Endothelial cell of umbilical vein (primary cell): Measurements from ENCODE around the gene ITPKB. TPM values are rescaled to one million over a fixed set of nuclear protein-coding genes. Genes with fewer than 3 reads are reported as not detected.

Experiments used
- BruUV-seq: library from RNA; stranded (reverse); fragments of 400-500 nt; replicated peaks from 2 replicates; lab custom pipeline; 2021; lab: Mats Ljungman, UMichigan
- CTCF ChIA-PET: fragments of 300-600, 350-600 bp; sonication (Branson Sonifier 250); formaldehyde crosslinking; loops from one replicate; lab custom pipeline; 2021; ENCODE audit warnings: antibody characterized with exemption, inconsistent platforms; lab: Charles Lee
- POLR2A ChIA-PET: fragments of 300-600, 350-600 bp; sonication (Branson Sonifier 250); formaldehyde crosslinking; loops from one replicate; lab custom pipeline; 2021; ENCODE audit warnings: antibody characterized with exemption, inconsistent platforms; lab: Charles Lee
- DNase-seq: peaks from one replicate; pipeline ENCODE4 v3.0.0-alpha.2; 2011; ENCODE audit warnings: low read depth, low spot score
- FAIRE-seq: peaks from 2 replicates; lab custom pipeline; 2011; peaks lifted over from hg19 to GRCh38; lab: Jason Lieb, UNC
- H2AFZ ChIP-seq: 2 replicates; pipeline ENCODE4 v1.6.0; 2012; ENCODE audit warnings: low read depth, low read length, control low read depth, inconsistent platforms
- H3K27ac ChIP-seq: 2 replicates; pipeline ENCODE4 v1.5.1; 2011; ENCODE audit warnings: low read depth, mild to moderate bottlenecking, control low read depth, low read length, moderate library complexity; ENCODE audit not compliant: insufficient read depth
- H3K27me3 ChIP-seq, 2 experiments: 2 replicates each; pipeline versions ENCODE4 v1.6.0 to v1.6.1; 2011; ENCODE audit warnings: low read length in 2 of 2, mixed read lengths in 1 of 2; ENCODE audit not compliant: control insufficient read depth in 2 of 2, insufficient read depth in 2 of 2
- H3K36me3 ChIP-seq, 2 experiments: 2 replicates in 1 of 2; 3 replicates in 1 of 2; pipeline ENCODE4 v1.5.1; 2011; ENCODE audit warnings: low read length in 2 of 2, mild to moderate bottlenecking in 1 of 2, moderate library complexity in 1 of 2; ENCODE audit not compliant: control insufficient read depth in 2 of 2, insufficient read depth in 2 of 2; ENCODE audit errors: extremely low read depth in 1 of 2
- H3K4me1 ChIP-seq: 3 replicates; pipeline ENCODE4 v1.5.1; 2011; ENCODE audit warnings: mild to moderate bottlenecking, low read length; ENCODE audit not compliant: control insufficient read depth, insufficient read depth; ENCODE audit errors: extremely low read depth
- H3K4me2 ChIP-seq: 2 replicates; pipeline ENCODE4 v1.6.1; 2011; ENCODE audit warnings: low read length, control low read depth, mixed read lengths; ENCODE audit not compliant: insufficient read depth
- H3K4me3 ChIP-seq, 3 experiments: fragments of 200-600 bp in 1 of 3; sonication (generic), shearing (Covaris generic) in 1 of 3; replicated peaks in 1 of 3; 2 replicates each; pipeline ENCODE4 v1.5.1; 2011 to 2016; ENCODE audit warnings: control low read depth in 3 of 3, low read length in 3 of 3, mild to moderate bottlenecking in 2 of 3, inconsistent platforms in 1 of 3, low read depth in 1 of 3, moderate library complexity in 1 of 3; ENCODE audit not compliant: insufficient read depth in 1 of 3
- H3K79me2 ChIP-seq: 2 replicates; pipeline ENCODE4 v1.6.0; 2012; ENCODE audit warnings: low read length, inconsistent platforms; ENCODE audit not compliant: control insufficient read depth, insufficient read depth
- H3K9ac ChIP-seq: replicated peaks from 2 replicates; pipeline ENCODE3; 2011; ENCODE audit warnings: low read length, control low read depth; ENCODE audit not compliant: insufficient read depth; ENCODE audit errors: extremely low read depth
- H3K9me1 ChIP-seq: replicated peaks from 3 replicates; pipeline ENCODE4 v1.6.0; 2011; ENCODE audit warnings: mild to moderate bottlenecking, low read length; ENCODE audit not compliant: control insufficient read depth, insufficient read depth; ENCODE audit errors: extremely low read depth
- H3K9me3 ChIP-seq: replicated peaks from 2 replicates; pipeline ENCODE4 v1.5.1; 2012; ENCODE audit warnings: low read length, inconsistent platforms; ENCODE audit not compliant: control insufficient read depth, insufficient read depth
- H4K20me1 ChIP-seq: replicated peaks from 2 replicates; pipeline ENCODE3; 2011; ENCODE audit warnings: mild to moderate bottlenecking, low read length; ENCODE audit not compliant: control insufficient read depth, insufficient read depth; ENCODE audit errors: extremely low read depth
- CTCF ChIP-seq, 2 donors: IDR thresholded peaks; 1 replicate in 1 of 2; 2 replicates in 1 of 2; pipeline ENCODE4 v1.5.1; 2011; ENCODE audit warnings: low read length in 2 of 2, mild to moderate bottlenecking in 2 of 2, moderate library complexity in 2 of 2, control low read depth in 1 of 2, inconsistent platforms in 1 of 2, low read depth in 1 of 2; ENCODE audit not compliant: insufficient read depth in 1 of 2; ENCODE audit errors: extremely low read depth in 1 of 2
- EZH2 ChIP-seq: IDR thresholded peaks from 2 replicates; pipeline ENCODE4 v1.6.1; 2012; ENCODE audit warnings: borderline replicate concordance, low read depth, mild to moderate bottlenecking, moderate library complexity, low read length, inconsistent platforms; ENCODE audit not compliant: severe bottlenecking
- FOS ChIP-seq: IDR thresholded peaks from 2 replicates; pipeline ENCODE4 v1.6.1; 2011; ENCODE audit warnings: mild to moderate bottlenecking, low read length, moderate library complexity, borderline replicate concordance; ENCODE audit not compliant: insufficient read depth
- GATA2 ChIP-seq: IDR thresholded peaks from 2 replicates; pipeline ENCODE4 v1.7.0; 2011; ENCODE audit warnings: low read depth, mild to moderate bottlenecking, moderate library complexity, mixed read lengths, low read length; ENCODE audit not compliant: insufficient read length, insufficient read depth
- JUN ChIP-seq: IDR thresholded peaks from 2 replicates; pipeline ENCODE4 v1.6.1; 2011; ENCODE audit warnings: borderline replicate concordance, low read depth; ENCODE audit not compliant: insufficient read length, insufficient read depth
- MYC ChIP-seq: IDR thresholded peaks from one replicate; pipeline ENCODE4 v1.6.1; 2011; ENCODE audit warnings: mild to moderate bottlenecking, low read depth, low read length
- POLR2A ChIP-seq: IDR thresholded peaks from 2 replicates; pipeline ENCODE4 v1.6.1; 2012; ENCODE audit warnings: low read depth, mild to moderate bottlenecking, control low read depth, low read length
- POLR2AphosphoS5 ChIP-seq: IDR thresholded peaks from 2 replicates; pipeline ENCODE4 v1.6.1; 2012; ENCODE audit warnings: low read depth, mild to moderate bottlenecking, control low read depth, low read length, moderate library complexity; ENCODE audit not compliant: insufficient read depth
- dilution Hi-C: fragments of 300-500 bp; cut with MboI; formaldehyde crosslinking; loops from one replicate; pipeline ENCODE4 v1.15.0; 2019; ENCODE audit warnings: low sequenced_read_pairs; ENCODE audit not compliant: extremely low pct_ligation_motif_present
- intact Hi-C: fragments of 100-400 bp; cut with micrococcal nuclease; formaldehyde crosslinking; loops from one replicate; pipeline ENCODE4 v1.10.0; 2022
- polyA plus RNA-seq, 4 experiments: library from polyadenylated mRNA; depleted of rRNA in 3 of 4; stranded (reverse) in 3 of 4; unstranded in 1 of 4; fragments of >200 nt; gene quantifications; 2 replicates each; pipeline versions ENCODE4 v1.2.1 to v1.2.3, GENCODE V29; 2011 to 2012; ENCODE audit warnings: missing spikeins in 1 of 4
- total RNA-seq: library from RNA; stranded (reverse); gene quantifications from 2 replicates; pipeline ENCODE4 v1.2.3, GENCODE V29; 2021
- TF ChIP-seq, protein P1 (sequence below): IDR thresholded peaks from 2 replicates; pipeline ENCODE4 v1.6.1; 2011; ENCODE audit not compliant: insufficient read depth, insufficient read length

The ITPKB gene
- total and polyA plus RNA-seq, 2 donors (not counting 3 experiments of a cell fraction or from before 2014, with no cell fraction given) = 7.7 to 34.8 TPM

GRCh38 chr1:226645279-226645976 is 93.7 kb downstream of the ITPKB start:
- H3K79me2 ChIP-seq = no peaks in the 10 kb centered on the region
- ChIA-PET CTCF (no interaction called here), POLR2A (no interaction called here)
- no peak for DNase-seq
- H3K27me3 ChIP-seq = no peaks in the 10 kb centered on the region
- no peak overlapping the region for H3K9ac ChIP-seq
- FAIRE-seq = no peak
- H3K36me3 ChIP-seq = peaks cover 0 to 25% of the 10 kb centered on the region in 2 experiments
- H3K27ac ChIP-seq = no peak overlapping the region
- no peak overlapping the region for H3K4me2 ChIP-seq
- dilution Hi-C loops = no loop called here
- no peak overlapping the region for H2AFZ ChIP-seq
- H3K4me1 ChIP-seq = peaks cover 6% of the 10 kb centered on the region
- intact Hi-C loops = no loop called here
- no peak overlapping the region for H3K4me3 ChIP-seq
- no peak for TF ChIP-seq FOS
- no peak for TF ChIP-seq EZH2
- TF ChIP-seq GATA2 = no peak
- TF ChIP-seq POLR2AphosphoS5 = no peak
- H3K9me3 ChIP-seq = no peaks in the 10 kb centered on the region
- no peaks in the 10 kb centered on the region for H3K9me1 ChIP-seq
- no peaks in the 10 kb centered on the region for H4K20me1 ChIP-seq
- BruUV-seq = no TSS peak

DNA sequence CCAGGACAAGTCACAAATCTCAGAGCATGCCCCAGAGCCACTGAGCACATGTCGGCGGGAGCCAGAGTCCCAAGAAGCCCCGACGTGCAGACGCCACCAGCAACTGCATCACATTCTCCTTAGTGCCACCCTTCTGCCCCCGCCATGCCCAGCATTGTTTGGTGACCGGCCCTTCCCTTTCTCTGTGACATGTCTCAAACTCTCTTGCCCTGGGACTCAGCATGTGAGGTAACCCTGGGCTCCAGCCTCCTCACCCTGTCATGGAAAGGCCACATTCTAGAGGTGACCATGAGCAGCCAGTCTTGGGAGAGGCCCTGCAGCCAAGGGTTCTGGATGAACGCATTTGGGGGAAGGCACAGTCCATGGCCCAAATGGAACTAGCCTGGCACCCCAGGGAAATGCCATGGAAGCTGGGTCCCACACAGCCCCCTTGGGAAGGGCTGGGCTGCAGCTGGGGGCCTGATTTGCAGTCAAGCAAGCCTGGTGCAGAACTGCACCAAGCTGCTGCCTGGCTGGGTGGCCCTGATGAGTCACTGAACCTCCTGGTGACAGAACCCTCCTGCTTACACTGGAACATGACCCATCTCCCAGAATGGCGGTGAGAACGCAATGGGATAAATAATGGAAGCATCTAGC is 94.4 kb downstream of the ITPKB start:
- dilution Hi-C loops (no loop called here), intact Hi-C loops (no loop called here)
- Histone ChIP-seq H3K36me3 (peaks cover 0 to 27% of the 10 kb centered on the region in 2 experiments), H3K4me2 (no peak overlapping the region), H3K79me2 (no peaks in the 10 kb centered on the region), H3K4me3 (no peak overlapping the region), H3K27me3 (no peaks in the 10 kb centered on the region), H3K9ac (no peak overlapping the region), H3K4me1 (no peaks in the 10 kb centered on the region), H3K9me3 (no peaks in the 10 kb centered on the region), H4K20me1 (no peaks in the 10 kb centered on the region), H3K9me1 (no peaks in the 10 kb centered on the region), H3K27ac (no peak overlapping the region), H2AFZ (no peak overlapping the region)
- CTCF ChIA-PET = no interaction called here
- BruUV-seq = no TSS peak
- no peak for FAIRE-seq
- no peak for DNase-seq
- TF ChIP-seq FOS (no peak), EZH2 (no peak), GATA2 (no peak), MYC (no peak), CTCF (IDR thresholded peaks at IDR 0.05; ENCODE audit: extremely low read depth in 1 of 2, insufficient read depth in 1 of 2, low read depth in 1 of 2, low read length in 2 of 2) (no peak), JUN (no peak), POLR2A (no peak), POLR2AphosphoS5 (no peak)
- TF ChIP-seq, protein P1, sequence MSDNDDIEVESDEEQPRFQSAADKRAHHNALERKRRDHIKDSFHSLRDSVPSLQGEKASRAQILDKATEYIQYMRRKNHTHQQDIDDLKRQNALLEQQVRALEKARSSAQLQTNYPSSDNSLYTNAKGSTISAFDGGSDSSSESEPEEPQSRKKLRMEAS = no peak
- POLR2A ChIA-PET = no interaction called here
